GM21390 (cell line): ENCODE measurements around the gene ATP1B1.
A peak's percentile ranks its signal among the peaks of the same experiment; 100 is the strongest.

Experiments used
- ATAC-seq: cut with Tn5 transposase; IDR thresholded peaks from one replicate; pipeline ENCODE4 v1.9.1; 2021; ENCODE audit not compliant: unreplicated experiment

The ATP1B1 gene

DNA sequence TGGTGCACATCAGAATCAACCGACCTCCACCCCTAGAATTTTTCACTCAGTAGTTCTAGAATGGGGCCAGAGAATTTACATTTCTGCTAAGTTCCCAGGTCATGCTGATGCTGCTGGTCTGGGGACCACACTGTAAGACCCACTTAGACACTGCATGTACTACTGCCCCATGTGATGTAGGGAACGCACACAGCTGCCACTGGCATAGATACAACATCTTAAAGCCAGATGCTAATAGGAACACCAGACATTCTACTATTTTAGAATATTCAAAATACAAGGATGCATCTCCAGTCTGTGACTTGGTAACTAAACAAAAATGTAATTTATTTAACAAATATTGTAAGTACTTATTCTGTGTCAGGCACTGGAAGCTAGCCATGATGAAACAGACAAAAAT is 14.1 kb upstream of the ATP1B1 start:
- no peak for ATAC-seq

DNA sequence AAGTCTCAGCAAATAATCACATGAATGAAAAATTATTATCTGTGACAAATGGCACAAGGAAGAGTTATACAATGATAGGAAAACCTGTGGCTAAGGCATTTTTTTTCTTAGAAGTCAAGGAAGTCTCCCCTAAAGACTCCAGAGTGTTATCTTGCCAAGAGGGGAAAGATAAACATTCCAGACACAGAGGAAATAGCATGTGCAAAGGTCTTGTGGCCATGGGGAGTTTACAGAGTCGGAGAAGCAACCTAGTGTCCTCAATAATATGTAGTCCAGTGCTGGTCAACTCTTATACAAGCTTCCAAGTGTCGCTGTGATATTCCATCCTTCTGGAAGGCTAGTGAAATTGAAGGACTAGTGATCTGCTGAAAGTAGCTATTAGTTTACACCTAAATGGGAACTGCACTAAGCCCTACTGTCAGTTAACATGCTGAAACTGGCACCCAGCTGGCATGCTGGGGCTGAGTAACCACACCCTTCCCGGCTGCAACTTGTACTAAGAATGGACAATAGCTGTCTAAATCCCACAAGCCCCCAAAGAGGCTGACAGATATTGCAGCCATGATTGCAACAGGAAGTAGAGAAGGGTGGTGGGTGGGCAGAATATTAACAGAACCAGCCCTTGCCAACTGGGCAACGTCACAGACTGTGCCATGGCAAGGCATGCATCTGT is 11.5 kb upstream of the ATP1B1 start:
- ATAC-seq, result no peak

DNA sequence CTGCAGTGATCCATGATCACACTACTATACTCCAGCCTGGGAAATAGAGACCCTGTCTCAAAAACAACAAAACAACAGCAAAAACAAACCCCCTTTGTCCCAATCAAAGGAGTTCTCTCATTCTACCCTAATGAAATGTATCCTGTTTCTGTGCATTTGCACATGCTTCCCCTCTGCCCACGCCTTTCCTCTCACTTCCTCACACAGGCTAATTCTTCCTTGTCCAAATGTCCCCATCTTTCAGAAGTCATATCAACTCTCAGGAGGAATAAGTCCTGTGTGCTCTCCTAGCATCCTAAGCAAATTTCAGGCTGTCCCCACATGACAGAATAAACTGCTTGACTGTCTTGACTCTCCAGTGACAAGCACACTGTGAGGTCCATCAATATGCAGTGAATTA is 8.1 kb upstream of the ATP1B1 start:
- no peak for ATAC-seq

DNA sequence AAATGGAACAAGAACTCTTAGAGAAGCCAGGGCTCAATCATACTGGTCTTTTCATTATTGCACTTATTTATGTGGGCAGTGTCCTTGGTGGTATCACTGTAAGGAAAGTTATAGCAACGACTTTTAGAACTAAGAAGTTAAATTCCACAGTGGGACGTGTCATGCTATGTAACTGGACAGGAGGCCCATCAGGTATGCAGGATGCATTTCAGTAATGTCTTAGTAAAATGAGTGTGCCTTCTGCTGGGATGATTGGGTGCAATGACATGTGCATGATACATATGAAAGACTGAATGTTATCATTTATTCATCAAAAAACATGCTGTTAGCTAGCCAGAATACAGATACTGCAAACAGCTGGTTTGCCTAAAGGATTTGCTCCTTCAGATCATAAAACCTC is 6.9 kb upstream of the ATP1B1 start:
- no peak for ATAC-seq

DNA sequence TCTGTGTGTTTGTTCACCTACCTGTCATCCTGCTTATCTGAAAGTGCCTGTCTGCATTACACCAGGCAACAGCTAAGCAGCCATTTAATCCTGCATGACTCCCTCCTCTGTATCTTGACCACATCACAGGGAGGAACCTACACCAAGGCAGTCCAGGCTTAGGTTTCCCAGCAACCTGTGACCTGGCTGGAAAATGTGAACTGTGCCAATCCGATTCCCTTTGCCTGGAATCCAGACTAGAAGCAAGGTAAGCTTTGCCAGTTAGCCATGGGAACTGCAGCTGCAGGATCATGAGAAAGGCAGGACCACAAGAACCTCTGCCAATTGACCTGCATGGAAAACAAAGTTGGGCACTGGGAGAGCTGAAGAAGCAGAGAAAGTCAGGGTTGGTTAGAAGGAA is 6.3 kb upstream of the ATP1B1 start:
- no peak for ATAC-seq

DNA sequence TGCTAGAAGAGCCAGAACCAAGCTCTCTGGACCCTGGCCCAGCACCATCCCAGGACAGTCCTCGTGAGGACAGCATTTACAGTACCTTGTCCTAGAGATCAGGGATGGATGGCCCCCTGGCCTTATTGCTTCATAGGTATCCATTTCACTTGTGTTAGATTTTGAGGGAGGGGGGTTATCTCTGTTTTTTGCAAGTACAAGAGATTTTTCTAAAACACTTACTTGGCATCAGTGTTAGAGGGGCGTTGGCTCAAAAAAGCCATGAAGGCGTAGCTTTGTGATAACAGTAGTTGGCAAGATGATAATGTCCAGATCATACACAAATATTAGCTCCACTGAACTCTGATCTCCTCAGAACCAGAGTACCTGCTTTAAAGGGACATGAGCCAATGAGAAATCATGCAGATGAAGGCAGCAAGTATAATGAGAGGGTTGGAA is 5.8 kb upstream of the ATP1B1 start:
- no peak for ATAC-seq

DNA sequence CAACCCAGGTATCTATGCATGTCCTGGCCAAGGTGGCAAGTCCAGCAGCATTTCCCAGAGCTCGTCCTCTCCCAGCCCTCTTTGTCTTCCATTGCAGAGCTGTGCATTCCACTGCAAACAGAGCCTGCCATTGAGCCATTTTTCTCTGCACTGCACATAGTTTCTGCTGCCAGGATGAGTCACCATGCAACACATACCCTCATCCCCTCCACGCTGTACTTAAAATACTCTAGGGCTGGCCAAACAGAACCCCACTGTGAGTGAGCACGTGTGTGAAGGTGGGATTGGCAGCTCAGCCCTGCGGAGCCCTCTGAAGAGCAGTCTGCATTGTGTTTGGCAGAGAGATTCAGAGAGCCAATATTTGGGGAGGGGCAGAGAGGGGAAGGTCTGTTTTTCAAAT is 3.9 kb upstream of the ATP1B1 start:
- no peak for ATAC-seq

DNA sequence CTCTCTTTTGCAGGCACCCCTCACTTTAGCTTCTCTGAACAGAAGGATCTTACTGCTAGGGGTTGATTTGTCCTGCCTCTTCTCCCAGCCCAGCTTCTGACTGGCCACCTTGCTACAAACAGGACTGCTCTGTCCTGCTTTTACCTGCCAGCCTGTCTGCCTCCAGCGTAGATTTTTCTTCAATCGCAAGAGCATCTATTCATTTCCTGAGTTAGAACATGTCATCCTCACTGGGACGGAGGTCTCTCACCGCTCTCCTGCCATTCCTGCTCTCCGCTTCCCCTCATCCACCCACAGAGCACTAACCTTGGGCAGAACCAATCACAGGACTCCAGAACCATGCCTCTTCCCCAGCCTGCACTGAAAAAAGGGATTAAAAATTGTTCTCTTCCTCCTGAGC is 3.5 kb upstream of the ATP1B1 start:
- no peak for ATAC-seq

DNA sequence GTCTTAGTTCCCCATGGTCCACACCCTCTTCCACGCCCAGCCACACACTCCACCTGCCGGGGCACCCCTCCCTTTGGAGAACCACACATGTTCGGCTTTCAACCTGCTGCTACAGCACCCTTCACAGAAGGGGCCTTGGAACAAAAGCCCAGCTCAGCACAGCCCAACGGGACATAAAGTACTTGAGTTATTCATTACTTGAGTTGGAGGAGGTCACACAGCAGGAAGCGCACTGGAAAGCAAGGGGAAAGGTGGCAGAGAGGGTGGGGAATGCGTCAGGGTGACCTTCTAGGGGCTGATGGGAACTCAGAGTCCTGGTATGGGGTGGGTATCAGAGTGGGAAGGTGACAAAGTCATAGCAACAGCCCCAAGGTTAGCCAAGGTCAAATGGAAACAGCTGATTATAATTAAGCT is 3.0 kb upstream of the ATP1B1 start:
- ATAC-seq, result no peak

DNA sequence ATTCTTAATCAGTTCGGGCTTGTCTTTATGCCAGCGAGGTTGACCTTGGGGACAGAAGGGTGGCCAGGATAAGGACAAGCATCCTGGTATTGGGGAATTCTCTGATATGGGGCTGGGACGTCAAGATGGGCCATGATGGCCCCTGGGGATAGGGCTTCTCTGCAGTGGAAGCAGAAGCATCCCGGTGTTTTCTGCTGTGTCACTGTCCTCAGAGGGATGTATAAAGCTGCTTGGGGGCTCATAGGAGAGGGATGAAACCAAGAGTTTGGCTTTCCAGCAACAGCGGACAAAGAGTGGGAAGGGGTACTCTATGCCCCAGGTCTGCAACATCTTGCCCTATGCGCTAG is 1.4 kb upstream of the ATP1B1 start:
- ATAC-seq, result no peak

DNA sequence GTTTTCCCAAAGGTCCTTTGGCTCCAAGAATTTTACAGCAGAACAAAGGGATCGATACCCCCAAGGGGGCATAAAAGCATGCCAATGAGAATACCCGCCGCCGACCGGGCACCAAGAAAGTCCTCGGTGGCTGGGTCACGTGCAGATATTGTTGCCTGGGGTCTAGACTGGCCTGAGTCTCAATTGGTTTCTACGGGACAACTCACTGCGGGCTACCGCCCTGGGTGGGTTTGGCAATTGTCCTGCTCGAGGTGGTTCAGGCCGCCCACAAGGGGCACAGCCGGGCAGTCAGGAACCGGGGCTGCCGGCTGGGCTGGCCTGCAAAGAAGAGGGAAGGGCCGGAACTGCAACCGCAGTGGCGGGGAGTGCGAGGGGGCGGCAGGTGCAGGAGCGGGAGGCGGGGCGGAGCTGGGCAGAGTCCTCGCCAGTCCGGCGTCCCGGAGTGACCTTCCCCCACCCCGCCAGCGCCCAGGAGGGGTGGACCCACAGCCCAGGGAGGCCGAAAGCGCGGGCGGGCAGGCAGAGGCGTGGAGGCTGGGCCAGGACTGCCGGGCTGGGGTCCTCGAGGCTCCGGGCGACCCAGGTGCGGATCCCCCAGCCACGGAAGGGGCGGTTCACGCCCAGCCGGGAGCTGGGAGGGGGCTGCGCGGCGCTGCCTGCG is 926 bp upstream of the ATP1B1 start:
- ATAC-seq, result peak; percentile 26

DNA sequence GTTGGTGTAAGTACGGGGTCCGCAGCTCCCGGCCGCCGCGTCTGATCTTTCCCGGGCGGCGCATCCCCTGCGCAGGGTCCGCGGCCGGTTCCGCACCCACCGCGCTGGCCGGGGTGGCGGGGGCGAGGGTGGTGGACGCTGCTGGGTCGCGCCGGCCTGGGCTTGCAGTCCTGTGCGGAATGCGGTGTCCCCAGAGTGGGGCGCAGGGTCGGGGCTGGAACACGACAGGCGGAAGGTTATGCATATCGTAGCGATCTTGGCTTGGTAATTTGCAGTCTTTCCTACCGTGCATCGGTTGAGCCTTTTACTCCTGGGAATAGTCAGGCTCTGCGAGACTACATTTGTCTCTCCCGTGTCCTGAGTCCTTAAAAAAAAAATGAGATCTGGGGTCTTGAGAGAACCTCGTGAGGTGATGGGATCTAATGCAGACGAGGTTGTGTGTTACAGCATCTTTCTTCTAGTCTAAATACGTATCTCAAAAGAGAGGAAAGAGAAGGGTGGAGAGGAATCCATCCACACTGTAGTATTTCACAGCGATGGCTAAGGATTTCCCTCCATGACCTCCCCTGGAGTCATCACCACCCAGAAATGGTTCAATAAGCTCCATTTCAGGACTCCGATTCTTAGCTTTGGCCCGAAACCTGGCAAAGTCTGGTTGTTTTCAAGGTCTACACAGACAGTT is 572 bp downstream of the ATP1B1 start:
- ATAC-seq, result peak; percentile 7

DNA sequence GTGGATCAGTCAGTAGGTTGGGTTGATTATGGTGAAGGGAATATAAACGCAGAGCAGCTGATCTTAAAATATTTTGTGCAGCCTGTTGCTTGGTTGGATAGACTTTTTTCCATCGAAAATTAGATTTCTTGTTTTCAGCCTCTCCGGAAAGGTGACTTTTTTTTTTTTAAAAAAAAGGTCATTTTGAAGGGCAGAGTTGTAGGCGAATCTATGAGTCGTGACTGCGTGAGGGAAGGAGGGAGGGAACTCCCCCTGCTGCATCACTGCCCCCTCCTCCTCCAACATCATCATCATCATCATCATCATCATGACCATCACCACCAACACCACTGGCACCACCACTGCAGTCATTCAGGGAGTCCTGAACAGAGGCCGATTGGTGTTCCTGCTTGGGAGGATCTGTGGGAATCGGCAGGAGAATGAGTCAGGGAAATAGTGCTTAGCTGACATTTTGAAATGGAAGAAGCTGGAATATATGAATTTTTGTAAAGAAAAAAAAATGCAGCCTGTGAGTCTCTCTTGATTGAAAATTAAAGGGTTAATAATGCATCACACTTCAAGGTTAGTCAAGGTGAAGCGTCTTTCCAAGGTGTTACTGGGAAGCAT is 1.2 kb downstream of the ATP1B1 start:
- ATAC-seq, result no peak

DNA sequence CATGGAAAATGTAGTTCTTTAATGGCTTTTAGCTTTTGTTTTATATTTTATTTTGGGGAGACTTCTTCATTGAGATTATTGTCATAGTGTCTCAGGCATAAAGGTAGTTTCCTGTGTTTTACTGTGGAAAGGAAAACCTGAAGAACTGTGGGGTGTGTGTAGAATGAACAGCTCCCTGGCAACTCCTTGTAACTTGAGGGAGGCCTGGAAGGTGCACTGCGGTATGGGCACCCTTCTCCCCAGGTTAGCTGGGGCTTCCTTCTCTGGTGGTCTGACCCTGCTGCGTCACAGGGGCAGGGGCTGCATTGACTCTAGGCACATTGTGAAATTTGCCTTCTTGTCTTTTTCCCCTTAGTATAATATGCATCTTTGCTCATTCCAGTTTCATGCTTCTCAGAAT is 1.7 kb downstream of the ATP1B1 start:
- no peak for ATAC-seq

DNA sequence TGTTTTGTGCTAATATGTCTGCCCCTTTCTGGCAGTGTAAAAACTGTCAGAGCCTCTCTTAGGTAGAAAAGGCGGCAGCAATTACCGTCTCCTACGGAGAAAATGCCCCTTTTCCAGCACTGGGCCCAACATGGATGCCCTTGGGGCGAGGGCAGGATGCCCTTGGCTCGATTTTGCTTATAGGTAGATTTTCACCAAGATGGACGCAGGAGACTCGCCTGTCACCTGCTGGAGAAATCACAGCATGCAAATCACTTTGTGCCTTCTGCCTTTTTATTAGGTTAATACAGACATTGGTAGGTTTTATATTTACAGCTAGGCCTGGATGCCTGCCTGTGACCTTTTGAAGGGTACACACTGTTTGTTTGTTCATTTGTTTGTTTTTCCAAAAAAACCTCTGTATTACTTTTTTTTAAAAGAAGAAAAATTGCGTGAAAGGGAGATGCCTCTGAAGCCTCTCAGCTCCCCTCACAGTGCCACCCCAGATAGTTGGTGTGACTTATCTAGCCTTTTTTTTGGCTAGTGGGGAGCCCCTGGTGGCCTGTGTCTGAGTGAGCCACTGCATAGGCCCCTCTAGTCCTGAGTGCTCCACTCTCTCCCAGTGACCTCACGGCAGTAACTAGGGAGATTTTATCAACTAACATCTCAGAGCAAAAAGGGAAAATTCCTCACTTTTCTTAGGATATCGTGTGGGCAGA is 2.5 kb downstream of the ATP1B1 start:
- ATAC-seq, result no peak

DNA sequence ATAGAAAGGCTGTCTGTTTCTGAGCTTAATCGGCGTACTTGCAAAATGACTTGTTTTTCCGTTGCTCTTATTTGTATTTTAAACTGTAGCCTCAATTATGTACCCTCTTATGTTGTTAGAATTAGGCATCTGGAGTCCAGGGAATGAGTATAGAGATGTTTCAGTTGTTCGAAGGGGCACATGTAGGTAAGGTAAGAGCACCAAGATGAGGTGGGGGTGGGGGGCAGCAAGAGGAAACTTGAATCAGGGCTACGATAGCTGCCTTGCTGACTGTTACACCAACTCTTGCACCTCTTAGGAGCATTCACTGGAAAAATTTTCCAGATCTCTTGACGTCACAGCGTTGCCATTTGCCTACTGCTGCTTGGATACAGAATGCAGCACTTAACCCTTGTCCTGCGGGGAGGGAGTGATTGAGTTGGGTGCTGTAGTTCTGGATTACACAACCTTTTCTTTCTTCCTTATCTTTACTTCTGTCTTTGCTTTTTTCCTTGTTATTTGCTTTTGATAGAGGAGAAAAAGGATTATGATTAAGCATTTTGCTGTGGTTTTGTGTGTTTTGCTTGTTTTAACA is 3.2 kb downstream of the ATP1B1 start:
- ATAC-seq, result no peak

DNA sequence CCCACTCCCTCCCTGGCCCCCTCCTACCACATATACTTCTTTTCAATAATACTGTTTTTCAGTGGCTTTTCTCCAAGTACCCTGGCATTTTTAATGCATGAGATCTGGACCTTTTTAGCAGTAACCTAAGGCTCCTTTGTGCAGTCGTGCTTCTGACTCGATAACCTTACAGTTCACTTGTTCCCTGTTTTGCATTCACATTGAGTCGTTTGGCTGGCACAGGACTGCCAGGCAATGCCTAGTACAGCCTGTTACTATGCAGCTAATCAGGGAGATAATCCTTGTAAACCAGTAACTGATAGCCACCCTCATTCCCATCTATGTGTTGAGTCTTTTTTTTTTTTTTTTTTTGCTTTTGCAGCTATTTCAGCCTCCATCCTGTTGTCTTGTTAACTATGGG is 3.7 kb downstream of the ATP1B1 start:
- ATAC-seq, result no peak

DNA sequence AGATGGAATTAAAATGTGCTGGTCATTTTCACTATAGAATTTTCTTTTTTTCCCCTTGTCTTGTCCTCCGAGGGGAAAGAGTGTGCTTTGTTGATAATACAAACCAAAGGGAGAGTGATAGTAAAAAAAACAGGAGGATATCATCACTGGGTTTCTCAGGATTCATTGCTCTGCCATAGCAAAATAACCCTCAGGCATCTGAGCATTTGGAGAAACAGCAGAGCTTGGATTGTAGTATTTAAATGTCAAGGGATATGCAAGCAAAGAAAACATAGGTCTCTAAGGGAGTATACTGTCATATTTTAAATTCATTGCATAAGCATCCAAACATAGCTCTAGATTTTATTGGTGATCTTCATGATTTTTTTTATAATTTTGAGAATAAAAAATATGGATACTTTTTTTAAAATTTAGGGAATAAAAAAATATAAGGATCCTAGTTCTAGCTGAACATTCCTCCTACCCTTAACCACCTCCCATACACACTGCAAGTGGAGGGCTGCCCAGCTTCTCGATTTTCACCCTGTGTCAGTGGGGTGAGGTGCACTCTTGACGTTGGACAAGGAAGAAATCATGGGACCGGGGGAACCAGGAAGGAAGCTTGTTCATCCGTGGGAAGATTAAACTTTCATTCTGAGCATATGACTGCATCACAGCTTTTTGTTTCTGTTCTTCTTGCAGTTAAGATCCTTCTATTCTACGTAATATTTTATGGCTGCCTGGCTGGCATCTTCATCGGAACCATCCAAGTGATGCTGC is 4.4 kb downstream of the ATP1B1 start:
- ATAC-seq, result no peak

DNA sequence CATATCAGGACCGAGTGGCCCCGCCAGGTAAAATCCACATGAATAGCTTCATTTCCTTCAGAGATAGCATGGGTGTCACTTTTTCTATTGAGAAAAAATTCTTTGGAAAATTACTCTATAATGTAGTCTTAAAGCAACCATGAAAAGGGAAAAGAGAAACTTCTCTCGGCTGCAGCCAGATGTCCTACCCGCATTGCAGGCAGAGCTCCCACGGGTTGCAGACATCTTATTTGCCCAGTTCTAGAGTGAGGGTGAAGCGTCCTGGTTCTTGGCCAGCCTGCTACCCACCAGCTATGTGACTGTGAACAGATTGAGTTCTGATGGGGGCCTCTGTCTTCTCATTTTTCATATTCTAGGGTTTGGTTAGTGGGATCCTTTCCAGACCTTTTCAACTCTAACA is 5.0 kb downstream of the ATP1B1 start:
- no peak for ATAC-seq

DNA sequence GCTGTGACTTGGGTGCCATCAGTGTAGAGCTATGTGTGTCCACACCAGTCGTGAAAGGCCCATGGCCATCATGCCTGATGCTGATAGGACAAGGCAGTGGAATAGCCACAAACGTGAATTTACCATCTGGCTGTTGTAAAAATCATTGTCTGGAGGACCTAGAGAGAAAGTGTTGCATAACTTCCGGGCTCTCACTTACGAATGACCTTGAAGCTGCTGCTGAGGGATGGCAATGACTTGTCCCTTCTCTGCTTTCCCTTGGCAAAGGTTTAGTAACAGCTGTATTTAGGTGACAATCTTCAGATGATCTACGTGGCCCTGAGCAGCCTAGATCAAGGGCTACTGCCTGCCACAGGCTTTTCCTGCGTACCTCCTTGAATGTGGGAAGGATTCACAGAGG is 5.8 kb downstream of the ATP1B1 start:
- no peak for ATAC-seq
